Nephron progenitor cell (in vitro differentiated cells): ENCODE measurements around the gene SUV39H1.

ENCODE experiments used
- DNase-seq: peaks from one replicate; pipeline ENCODE4 v3.0.0; 2021
- H3K27ac Mint-ChIP-seq: 2 replicates; pipeline ENCODE4 v1.8.0; 2021; ENCODE audit warnings: mild to moderate bottlenecking, moderate library complexity, mixed read lengths
- H3K27me3 Mint-ChIP-seq: 2 replicates; pipeline ENCODE4 v1.8.0; 2021; ENCODE audit warnings: mild to moderate bottlenecking, low read depth, mixed read lengths; ENCODE audit not compliant: poor library complexity
- H3K36me3 Mint-ChIP-seq: 2 replicates; pipeline ENCODE4 v1.8.0; 2021; ENCODE audit warnings: low read depth, mixed read lengths
- H3K4me1 Mint-ChIP-seq: 2 replicates; pipeline ENCODE4 v1.8.0; 2021; ENCODE audit warnings: mixed read lengths
- H3K4me3 Mint-ChIP-seq: 2 replicates; pipeline ENCODE4 v1.8.0; 2021; ENCODE audit warnings: mild to moderate bottlenecking, moderate library complexity, mixed read lengths
- H3K9me3 Mint-ChIP-seq: 2 replicates; pipeline ENCODE4 v1.8.0; 2021; ENCODE audit warnings: mild to moderate bottlenecking, moderate library complexity, mixed read lengths
- TF ChIP-seq, protein P1 (sequence below): fragments of 200-600 bp; sonication (generic); IDR thresholded peaks from 2 replicates; pipeline ENCODE4 v1.5.0; 2021; ENCODE audit warnings: antibody characterized with exemption

Gene SUV39H1

DNA sequence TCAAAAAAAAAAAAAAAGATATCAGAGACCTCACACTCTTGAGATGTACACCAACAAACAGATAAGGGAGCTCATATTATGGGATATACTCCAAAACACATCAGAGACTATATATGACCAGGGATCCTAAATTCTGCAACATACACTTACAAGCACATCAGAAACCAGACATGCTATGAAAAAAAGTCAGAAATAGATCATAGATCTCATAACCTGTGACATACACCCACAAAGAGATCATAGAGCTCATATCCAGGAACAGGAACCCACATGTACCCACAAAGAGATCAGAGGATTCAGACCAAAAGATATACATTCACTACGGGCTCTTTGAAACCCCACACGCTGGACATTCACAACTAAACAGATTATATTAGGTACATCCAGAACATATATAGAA, 30.1 kb downstream of the SUV39H1 start:
- no peak for DNase-seq
- H3K4me3 Mint-ChIP-seq = no peak overlapping the region
- peaks cover 3% of the 10 kb centered on the region for H3K27me3 Mint-ChIP-seq
- TF ChIP-seq, protein P1, sequence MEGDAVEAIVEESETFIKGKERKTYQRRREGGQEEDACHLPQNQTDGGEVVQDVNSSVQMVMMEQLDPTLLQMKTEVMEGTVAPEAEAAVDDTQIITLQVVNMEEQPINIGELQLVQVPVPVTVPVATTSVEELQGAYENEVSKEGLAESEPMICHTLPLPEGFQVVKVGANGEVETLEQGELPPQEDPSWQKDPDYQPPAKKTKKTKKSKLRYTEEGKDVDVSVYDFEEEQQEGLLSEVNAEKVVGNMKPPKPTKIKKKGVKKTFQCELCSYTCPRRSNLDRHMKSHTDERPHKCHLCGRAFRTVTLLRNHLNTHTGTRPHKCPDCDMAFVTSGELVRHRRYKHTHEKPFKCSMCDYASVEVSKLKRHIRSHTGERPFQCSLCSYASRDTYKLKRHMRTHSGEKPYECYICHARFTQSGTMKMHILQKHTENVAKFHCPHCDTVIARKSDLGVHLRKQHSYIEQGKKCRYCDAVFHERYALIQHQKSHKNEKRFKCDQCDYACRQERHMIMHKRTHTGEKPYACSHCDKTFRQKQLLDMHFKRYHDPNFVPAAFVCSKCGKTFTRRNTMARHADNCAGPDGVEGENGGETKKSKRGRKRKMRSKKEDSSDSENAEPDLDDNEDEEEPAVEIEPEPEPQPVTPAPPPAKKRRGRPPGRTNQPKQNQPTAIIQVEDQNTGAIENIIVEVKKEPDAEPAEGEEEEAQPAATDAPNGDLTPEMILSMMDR = no peak
- H3K36me3 Mint-ChIP-seq = no peaks in the 10 kb centered on the region
- H3K4me1 Mint-ChIP-seq = peaks cover 5% of the 10 kb centered on the region
- H3K9me3 Mint-ChIP-seq = peaks cover 56% of the 10 kb centered on the region
- no peak overlapping the region for H3K27ac Mint-ChIP-seq

DNA sequence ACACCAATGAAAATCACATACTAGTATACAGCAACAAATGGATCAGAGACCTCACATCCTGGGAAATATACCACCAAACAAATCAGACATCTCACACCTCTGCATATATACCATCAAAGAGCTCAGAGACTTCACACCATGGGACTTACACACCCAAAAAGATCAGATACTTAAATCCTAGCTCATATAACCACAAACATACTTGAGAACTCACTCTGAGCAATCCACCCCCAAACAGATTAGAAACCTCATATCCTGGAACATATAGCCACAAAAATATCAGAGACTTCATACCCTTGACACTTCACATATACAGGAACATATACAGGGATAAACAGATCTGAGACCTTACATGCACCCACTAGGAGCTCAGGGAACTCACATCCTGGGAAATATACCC, 32.1 kb downstream of the SUV39H1 start:
- Mint-ChIP-seq H3K4me1 (peaks cover 5% of the 10 kb centered on the region), H3K36me3 (no peaks in the 10 kb centered on the region), H3K4me3 (no peak overlapping the region), H3K9me3 (peaks cover 62% of the 10 kb centered on the region), H3K27ac (no peak overlapping the region), H3K27me3 (peaks cover 4% of the 10 kb centered on the region)
- no peak for DNase-seq
- TF ChIP-seq, protein P1 = no peak

DNA sequence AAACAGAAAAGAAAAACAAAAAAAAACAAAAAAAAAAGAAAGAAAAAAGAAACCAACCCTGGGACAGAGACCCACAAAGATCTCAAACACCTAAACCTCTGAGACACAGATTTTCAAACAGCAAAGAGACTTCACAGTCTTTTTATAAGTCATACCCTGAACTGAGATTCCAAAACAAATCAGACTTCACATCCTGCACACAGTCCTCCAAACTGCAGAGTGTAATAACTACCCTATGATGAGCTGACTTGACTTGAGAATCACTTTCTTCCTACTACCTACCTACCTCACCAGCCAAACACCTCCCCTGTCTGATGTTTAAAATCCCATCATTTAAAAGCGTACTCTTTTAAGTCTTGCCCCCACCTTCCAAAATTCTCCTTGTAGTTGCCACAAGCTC, 39.8 kb downstream of the SUV39H1 start:
- Mint-ChIP-seq H3K9me3 (peaks cover 48% of the 10 kb centered on the region), H3K36me3 (peaks cover 7% of the 10 kb centered on the region), H3K4me3 (peak overlapping the region; percentile 88), H3K27ac (peak overlapping the region; percentile 35), H3K27me3 (peaks cover 4% of the 10 kb centered on the region), H3K4me1 (peaks cover 22% of the 10 kb centered on the region)
- TF ChIP-seq, protein P1 = no peak
- DNase-seq = no peak

DNA sequence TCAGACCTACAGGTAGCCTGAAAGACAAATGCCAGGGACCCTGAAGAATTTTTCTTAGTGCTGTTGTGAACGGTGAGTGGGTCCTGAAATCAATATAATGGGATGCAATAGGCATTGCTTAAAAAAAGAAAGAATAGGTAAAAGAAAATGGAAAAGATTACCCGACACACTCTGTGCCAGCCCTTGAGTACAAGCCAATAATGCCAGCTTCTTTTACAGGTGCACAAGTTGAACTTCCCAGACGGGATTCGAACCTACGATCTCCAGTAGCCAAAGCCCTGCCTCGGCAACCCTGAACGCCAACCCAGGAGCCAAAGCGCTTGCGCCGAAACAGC, 40.3 kb downstream of the SUV39H1 start:
- peak overlapping the region; percentile 88 for H3K4me3 Mint-ChIP-seq
- DNase-seq = no peak
- peaks cover 7% of the 10 kb centered on the region for H3K36me3 Mint-ChIP-seq
- peaks cover 22% of the 10 kb centered on the region for H3K4me1 Mint-ChIP-seq
- peaks cover 50% of the 10 kb centered on the region for H3K9me3 Mint-ChIP-seq
- TF ChIP-seq, protein P1 = no peak
- H3K27ac Mint-ChIP-seq = no peak overlapping the region
- peaks cover 4% of the 10 kb centered on the region for H3K27me3 Mint-ChIP-seq

DNA sequence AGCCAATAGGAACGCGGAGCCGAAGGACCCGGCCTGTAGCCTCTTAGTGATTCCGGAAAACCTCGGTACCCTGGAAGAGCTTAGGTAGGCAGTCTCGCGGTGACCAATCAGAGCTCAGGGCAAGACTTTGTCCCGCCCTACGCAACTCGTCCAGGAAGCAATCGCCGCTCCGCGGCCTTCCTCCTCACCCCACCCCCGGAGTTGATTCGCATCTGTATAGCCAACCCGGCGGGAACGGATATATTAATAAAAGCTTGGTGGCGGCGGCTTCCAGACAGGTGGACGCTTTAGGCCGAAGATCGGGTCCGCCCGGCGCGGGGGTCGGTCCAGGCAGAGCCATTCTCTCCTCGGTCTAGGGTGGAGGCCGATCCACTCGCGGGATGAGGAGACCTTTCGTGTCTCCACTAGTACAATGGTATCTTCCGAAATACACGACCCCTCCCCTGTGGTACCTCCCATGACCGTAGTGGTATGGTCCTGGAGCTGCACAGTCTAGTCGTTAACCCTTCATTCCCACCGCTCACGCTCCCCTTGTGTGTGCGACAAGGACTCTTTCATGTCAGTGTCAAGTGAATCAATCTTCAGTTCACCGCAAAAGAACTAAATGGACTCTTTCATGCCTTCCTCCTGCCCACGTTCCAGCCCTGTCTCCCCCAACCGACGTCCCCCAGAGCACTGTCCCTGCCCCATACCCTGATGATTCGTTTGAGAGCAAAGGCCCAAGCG, 40.8 kb downstream of the SUV39H1 start:
- peaks cover 1% of the 10 kb centered on the region for H3K27me3 Mint-ChIP-seq
- TF ChIP-seq, protein P1 = no peak
- H3K27ac Mint-ChIP-seq = peak overlapping the region; percentile 96
- peak; percentile 79 for DNase-seq
- peaks cover 49% of the 10 kb centered on the region for H3K9me3 Mint-ChIP-seq
- H3K36me3 Mint-ChIP-seq = peaks cover 7% of the 10 kb centered on the region
- peaks cover 22% of the 10 kb centered on the region for H3K4me1 Mint-ChIP-seq
- H3K4me3 Mint-ChIP-seq = peak overlapping the region; percentile 88

DNA sequence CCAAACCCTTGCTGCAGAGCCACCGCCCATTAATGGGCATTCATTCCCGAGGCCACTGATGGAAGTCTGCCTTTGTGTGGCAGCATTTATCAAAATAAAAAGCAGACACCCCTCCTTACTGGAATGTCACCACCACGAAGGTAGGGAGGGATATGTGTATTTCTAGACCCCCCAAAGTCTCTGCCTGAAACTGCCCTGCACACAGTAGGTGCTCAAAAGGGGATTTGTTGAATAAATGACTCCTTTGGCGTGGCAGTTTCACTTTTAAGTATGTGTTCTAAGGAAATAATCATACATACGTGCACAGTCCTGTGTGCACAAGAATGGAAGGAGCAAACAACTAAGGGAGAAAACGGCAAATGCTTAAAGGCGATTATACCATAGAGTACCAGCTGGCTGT, 41.4 kb downstream of the SUV39H1 start:
- TF ChIP-seq, protein P1 = no peak
- H3K9me3 Mint-ChIP-seq = peaks cover 52% of the 10 kb centered on the region
- H3K4me3 Mint-ChIP-seq = peak overlapping the region; percentile 88
- H3K27ac Mint-ChIP-seq = peak overlapping the region; percentile 96
- H3K27me3 Mint-ChIP-seq = no peaks in the 10 kb centered on the region
- no peak for DNase-seq
- peaks cover 7% of the 10 kb centered on the region for H3K36me3 Mint-ChIP-seq
- H3K4me1 Mint-ChIP-seq = peaks cover 22% of the 10 kb centered on the region
